IMR-90 (cell line): ENCODE measurements around the gene PLXNB1. TPM values are rescaled to one million over a fixed set of nuclear protein-coding genes. Genes with fewer than 3 reads are reported as not detected.
A peak's percentile ranks its signal among the peaks of the same experiment; 100 is the strongest.

ENCODE experiments used
- ATAC-seq: fragments of 200-7000 bp; cut with Tn5 transposase; 2 replicates; pipeline ENCODE4 v1.9.1; 2020; ENCODE audit warnings: low read depth, mild to moderate bottlenecking, moderate library complexity
- BruUV-seq: library from RNA; stranded (reverse); fragments of 400-500 nt; replicated peaks from 2 replicates; lab custom pipeline; 2021; lab: Mats Ljungman, UMichigan
- CTCF ChIA-PET: fragments of 300-600 bp; formaldehyde crosslinking; extraction: SDS; loops from one replicate; lab custom pipeline; 2021; ENCODE audit warnings: antibody characterized with exemption; lab: Yijun Ruan, JAX
- POLR2A ChIA-PET: fragments of 300-600 bp; sonication (Branson Sonifier 250); formaldehyde crosslinking; loops from one replicate; lab custom pipeline; 2022; ENCODE audit warnings: antibody characterized with exemption; ENCODE audit not compliant: unreplicated experiment; lab: Charles Lee
- DNase-seq: peaks from one replicate; pipeline ENCODE4 v3.0.0; 2013
- H2AFZ ChIP-seq: replicated peaks from 2 replicates; pipeline ENCODE3; 2013; ENCODE audit warnings: low read length, mild to moderate bottlenecking; ENCODE audit not compliant: poor library complexity
- H2AK5ac ChIP-seq: 2 replicates; pipeline ENCODE4 v1.6.1; 2013; ENCODE audit warnings: low read depth, low read length, inconsistent platforms
- H2AK9ac ChIP-seq: replicated peaks from 2 replicates; pipeline ENCODE3; 2013; ENCODE audit warnings: mild to moderate bottlenecking, low read depth, low read length, moderate library complexity; ENCODE audit not compliant: poor library complexity
- H2BK120ac ChIP-seq: 2 replicates; pipeline ENCODE4 v1.6.1; 2013; ENCODE audit warnings: low read depth, low read length, inconsistent platforms
- H2BK15ac ChIP-seq: 3 replicates; pipeline ENCODE4 v1.6.1; 2013; ENCODE audit warnings: low read depth, low read length, inconsistent platforms
- H2BK20ac ChIP-seq: 2 replicates; pipeline ENCODE4 v1.6.1; 2013; ENCODE audit warnings: low read depth, mild to moderate bottlenecking, inconsistent platforms, low read length, moderate library complexity
- H2BK5ac ChIP-seq: 2 replicates; pipeline ENCODE4 v1.6.1; 2013; ENCODE audit warnings: mild to moderate bottlenecking, low read depth, low read length, inconsistent platforms; ENCODE audit not compliant: poor library complexity, severe bottlenecking
- H3K14ac ChIP-seq: replicated peaks from 2 replicates; pipeline ENCODE4 v1.6.1; 2013; ENCODE audit warnings: low read depth, low read length, inconsistent platforms
- H3K18ac ChIP-seq: 2 replicates; pipeline ENCODE4 v1.6.1; 2013; ENCODE audit warnings: low read depth, low read length, control low read depth
- H3K23ac ChIP-seq: 2 replicates; pipeline ENCODE4 v1.6.1; 2013; ENCODE audit warnings: low read depth, low read length, inconsistent platforms
- H3K27ac ChIP-seq: 2 replicates; pipeline ENCODE4 v1.5.1; 2013; ENCODE audit warnings: mild to moderate bottlenecking, control low read depth, low read length; ENCODE audit not compliant: insufficient read depth
- H3K27me3 ChIP-seq: 2 replicates; pipeline ENCODE4 v1.6.1; 2013; ENCODE audit warnings: low read length; ENCODE audit not compliant: control insufficient read depth, insufficient read depth
- H3K36me3 ChIP-seq: 2 replicates; pipeline ENCODE4 v1.6.1; 2013; ENCODE audit warnings: low read length, mixed read lengths; ENCODE audit not compliant: control insufficient read depth, insufficient read depth
- H3K4ac ChIP-seq: 2 replicates; pipeline ENCODE4 v1.6.1; 2013; ENCODE audit warnings: low read depth, low read length, inconsistent platforms
- H3K4me1 ChIP-seq: 2 replicates; pipeline ENCODE4 v1.6.1; 2013; ENCODE audit warnings: low read length, mixed read lengths; ENCODE audit not compliant: control insufficient read depth, insufficient read depth
- H3K4me2 ChIP-seq: 2 replicates; pipeline ENCODE4 v1.6.1; 2013; ENCODE audit warnings: low read depth, mild to moderate bottlenecking, control low read depth, low read length, moderate library complexity
- H3K4me3 ChIP-seq: 2 replicates; pipeline ENCODE4 v1.5.1; 2013; ENCODE audit warnings: low read depth, mild to moderate bottlenecking, control low read depth, low read length, moderate library complexity; ENCODE audit not compliant: insufficient read depth
- H3K56ac ChIP-seq: 2 replicates; pipeline ENCODE4 v1.6.1; 2013; ENCODE audit warnings: low read length, inconsistent platforms; ENCODE audit not compliant: insufficient read depth; ENCODE audit errors: extremely low read depth
- H3K79me1 ChIP-seq, 2 experiments: 2 replicates each; pipeline ENCODE4 v1.6.1; 2013; ENCODE audit warnings: low read length in 2 of 2, inconsistent platforms in 1 of 2, low read depth in 1 of 2
- H3K9ac ChIP-seq: 2 replicates; pipeline ENCODE4 v1.6.1; 2013; ENCODE audit warnings: low read depth, low read length, control low read depth
- H3K9me1 ChIP-seq: 2 replicates; pipeline ENCODE4 v1.6.1; 2013; ENCODE audit warnings: low read length, inconsistent platforms; ENCODE audit not compliant: insufficient read depth
- H3K9me3 ChIP-seq: 2 replicates; pipeline ENCODE4 v1.6.1; 2013; ENCODE audit warnings: low read length; ENCODE audit not compliant: control insufficient read depth, insufficient read depth
- H4K20me1 ChIP-seq: 2 replicates; pipeline ENCODE4 v1.6.1; 2013; ENCODE audit warnings: low read length, inconsistent platforms; ENCODE audit not compliant: insufficient read depth
- H4K5ac ChIP-seq: 2 replicates; pipeline ENCODE4 v1.6.1; 2013; ENCODE audit warnings: mild to moderate bottlenecking, low read depth, low read length, control low read depth
- H4K8ac ChIP-seq, 2 experiments: 2 replicates each; pipeline ENCODE4 v1.6.1; 2013; ENCODE audit warnings: low read depth in 2 of 2, low read length in 2 of 2, control low read depth in 1 of 2, inconsistent platforms in 1 of 2
- H4K91ac ChIP-seq: 2 replicates; pipeline ENCODE4 v1.6.1; 2013; ENCODE audit warnings: low read depth, low read length, inconsistent platforms; ENCODE audit not compliant: insufficient read depth
- BHLHE40 ChIP-seq: fragments of 150-350 bp; IDR thresholded peaks from 2 replicates; pipeline ENCODE4 v1.6.1; 2016; ENCODE audit warnings: mild to moderate bottlenecking, low read depth, low read length
- CEBPB ChIP-seq: IDR thresholded peaks from 2 replicates; pipeline ENCODE4 v1.6.1; 2012; ENCODE audit warnings: low read depth, low read length, improper control_type of control experiment
- CHD1 ChIP-seq: IDR thresholded peaks from 2 replicates; pipeline ENCODE4 v1.6.1; 2012; ENCODE audit warnings: low read depth, low read length, improper control_type of control experiment
- CTCF ChIP-seq: conservative IDR thresholded peaks from 2 replicates; pipeline ENCODE4 v1.5.1; 2012; ENCODE audit warnings: mild to moderate bottlenecking, low read depth, low read length, improper control_type of control experiment
- ELK1 ChIP-seq: fragments of 150-350 bp; IDR thresholded peaks from 2 replicates; pipeline ENCODE4 v1.6.1; 2016; ENCODE audit warnings: low read depth, mild to moderate bottlenecking, low read length, moderate library complexity, borderline replicate concordance
- MAFK ChIP-seq: IDR thresholded peaks from 2 replicates; pipeline ENCODE4 v1.6.1; 2012; ENCODE audit warnings: low read depth, low read length, improper control_type of control experiment
- MAZ ChIP-seq: IDR thresholded peaks from 2 replicates; pipeline ENCODE4 v1.6.1; 2012; ENCODE audit warnings: low read depth, mild to moderate bottlenecking, low read length, improper control_type of control experiment, moderate library complexity, borderline replicate concordance
- MXI1 ChIP-seq: IDR thresholded peaks from 2 replicates; pipeline ENCODE4 v1.6.1; 2012; ENCODE audit warnings: low read depth, mild to moderate bottlenecking, low read length, moderate library complexity, borderline replicate concordance
- POLR2A ChIP-seq: IDR thresholded peaks from 2 replicates; pipeline ENCODE4 v1.6.1; 2012; ENCODE audit warnings: mild to moderate bottlenecking, low read depth, low read length
- RAD21 ChIP-seq: IDR thresholded peaks from 2 replicates; pipeline ENCODE4 v1.6.1; 2012; ENCODE audit warnings: low read length, improper control_type of control experiment
- RCOR1 ChIP-seq: IDR thresholded peaks from 2 replicates; pipeline ENCODE4 v1.6.1; 2012; ENCODE audit warnings: mild to moderate bottlenecking, low read length, improper control_type of control experiment; ENCODE audit not compliant: insufficient replicate concordance
- RFX5 ChIP-seq: IDR thresholded peaks from 2 replicates; pipeline ENCODE4 v1.8.0; 2012; ENCODE audit warnings: low read depth, mild to moderate bottlenecking, low read length, moderate library complexity
- SMC3 ChIP-seq: fragments of 150-350 bp; IDR thresholded peaks from 2 replicates; pipeline ENCODE4 v1.6.1; 2016; ENCODE audit warnings: low read depth, mild to moderate bottlenecking, antibody characterized with exemption, low read length, moderate library complexity
- WGBS, 2 experiments: methylation state at CpG; one replicate each; pipeline versions ENCODE4 v1.1.5 to v1.1.7; 2013; ENCODE audit warnings: missing lambda C conversion rate in 2 of 2; ENCODE audit not compliant: insufficient read length in 1 of 2; ENCODE audit errors: extremely low coverage in 2 of 2; 5-methylcytosine and 5-hydroxymethylcytosine counted together
- dilution Hi-C: fragments of 300-500 bp; cut with HindIII; formaldehyde crosslinking; loops from one replicate; pipeline ENCODE4 v1.14.3; 2018; ENCODE audit warnings: low sequenced_read_pairs; ENCODE audit not compliant: unreplicated experiment
- in situ Hi-C: fragments of 300-500 bp; cut with MboI; formaldehyde crosslinking; loops from 3 replicates; pipeline ENCODE4 v1.14.3; 2019; ENCODE audit warnings: low sequenced_read_pairs, inconsistent platforms, mixed read lengths
- intact Hi-C: fragments of 100-400 bp; cut with micrococcal nuclease; formaldehyde crosslinking; loops from 2 replicates; pipeline ENCODE4 v1.10.0; 2022
- polyA plus RNA-seq, 3 experiments: library from polyadenylated mRNA; depleted of rRNA; stranded (reverse); fragments of >200 nt; gene quantifications; 2 replicates each; pipeline ENCODE4 v1.2.3, GENCODE V29; 2012; ENCODE audit warnings: low replicate concordance in 1 of 3
- total RNA-seq: library from RNA; depleted of rRNA; stranded (reverse); fragments of >200 nt; gene quantifications from 2 replicates; pipeline ENCODE4 v1.2.3, GENCODE V29; 2012
- TF ChIP-seq, protein P1 (sequence below): fragments of 150-350 bp; IDR thresholded peaks from 2 replicates; pipeline ENCODE4 v1.6.1; 2017; ENCODE audit warnings: mild to moderate bottlenecking, antibody characterized with exemption, low read length, low read depth

The PLXNB1 gene
- total and polyA plus RNA-seq, 2 of the 4 experiments (the other 2 are of a cell fraction) = 5.2 to 25.3 TPM

DNA sequence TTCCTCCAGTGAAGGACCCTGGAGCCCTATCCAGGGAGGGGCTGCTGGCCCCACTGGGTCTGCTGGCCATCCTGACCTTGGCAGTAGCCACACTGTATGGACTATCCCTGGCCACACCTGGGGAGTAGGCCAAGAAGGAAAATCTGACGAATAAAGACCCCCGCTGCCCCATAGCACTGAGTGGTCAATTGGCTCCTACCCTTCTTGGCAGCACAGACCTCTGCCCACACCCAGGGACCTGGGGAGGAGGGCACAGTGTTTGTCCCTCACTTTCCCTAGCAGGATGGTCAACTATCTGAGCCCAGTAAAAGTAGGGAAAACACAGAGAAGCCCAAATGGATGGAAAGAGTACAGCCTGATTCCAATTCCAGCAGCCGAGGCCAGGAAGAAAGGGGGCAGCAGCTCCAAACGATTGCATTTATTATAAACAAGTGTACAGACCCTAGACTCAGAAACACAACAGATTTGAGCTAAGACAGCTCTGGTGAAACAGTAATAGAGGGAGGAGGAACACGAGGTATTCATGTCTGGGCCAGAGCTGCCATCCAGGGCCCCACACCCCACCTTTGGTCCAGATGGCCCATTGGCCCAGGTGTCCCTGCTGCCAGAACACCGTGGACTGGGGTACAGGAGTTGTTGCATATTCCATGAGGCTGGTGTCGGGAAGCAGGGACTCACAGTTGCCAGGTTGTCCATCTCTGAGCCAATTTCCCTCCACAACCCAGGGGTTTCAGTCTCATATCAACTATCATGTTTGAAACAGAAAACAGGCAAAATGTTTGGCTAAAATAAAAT lies 37.8 kb upstream of the PLXNB1 start:
- Histone ChIP-seq H3K27me3 (no peaks in the 10 kb centered on the region), H4K91ac (peak overlapping the region; percentile 21; the same call in 1 of the 2 replicates), H2BK15ac (no peak overlapping the region), H3K36me3 (peaks cover 34% of the 10 kb centered on the region), H3K4me1 (peaks cover 22% of the 10 kb centered on the region), H3K23ac (peak overlapping the region; percentile 66), H2BK20ac (no peak overlapping the region), H4K8ac (peak overlapping the region in 1 of 2 experiments; percentile 97; a peak in 1 of 4 replicates), H3K9me1 (peaks cover 8% of the 10 kb centered on the region; the same call in 1 of the 2 replicates), H4K5ac (no peak overlapping the region), H3K9ac (no peak overlapping the region), H2AFZ (no peak overlapping the region), H3K9me3 (no peaks in the 10 kb centered on the region), H3K27ac (peak overlapping the region; percentile 92), H2BK5ac (peak overlapping the region; percentile 98), H3K4ac (peak overlapping the region; percentile 53), H2AK5ac (peak overlapping the region; percentile 93), H4K20me1 (no peaks in the 10 kb centered on the region; the same call in 1 of the 2 replicates), H2BK120ac (no peak overlapping the region), H3K79me1 (peaks cover 2 to 59% of the 10 kb centered on the region in 2 experiments; a peak in 3 of 4 replicates), H3K14ac (no peak overlapping the region), H3K56ac (no peak overlapping the region), H3K4me2 (no peak overlapping the region), H2AK9ac (peak overlapping the region; percentile 89), H3K4me3 (no peak overlapping the region), H3K18ac (no peak overlapping the region)
- no TSS peak for BruUV-seq
- in situ Hi-C loops = loop anchor here (5.0 to 10.0 kb wide), 2 partner anchors 90 to 197 kb away; partner anchors contain the start of genes CELSR3 and PFKFB4
- ChIA-PET POLR2A (no interaction called here), CTCF (no interaction called here)
- ATAC-seq = no peak
- no peak for DNase-seq
- WGBS, 2 experiments = no CpG with 5 or more reads among the region's 7 CpGs
- intact Hi-C loops = loop anchor here (5.0 kb wide), 1 partner anchor 220 kb away; the partner anchor contains the start of gene NCKIPSD
- dilution Hi-C loops = no loop called here
- TF ChIP-seq MXI1 (no peak), MAZ (no peak), BHLHE40 (no peak), POLR2A (no peak), ELK1 (no peak), RFX5 (no peak), CHD1 (no peak), CEBPB (no peak), MAFK (no peak), RAD21 (no peak), SMC3 (no peak), RCOR1 (no peak), CTCF (no peak)
- TF ChIP-seq, protein P1, sequence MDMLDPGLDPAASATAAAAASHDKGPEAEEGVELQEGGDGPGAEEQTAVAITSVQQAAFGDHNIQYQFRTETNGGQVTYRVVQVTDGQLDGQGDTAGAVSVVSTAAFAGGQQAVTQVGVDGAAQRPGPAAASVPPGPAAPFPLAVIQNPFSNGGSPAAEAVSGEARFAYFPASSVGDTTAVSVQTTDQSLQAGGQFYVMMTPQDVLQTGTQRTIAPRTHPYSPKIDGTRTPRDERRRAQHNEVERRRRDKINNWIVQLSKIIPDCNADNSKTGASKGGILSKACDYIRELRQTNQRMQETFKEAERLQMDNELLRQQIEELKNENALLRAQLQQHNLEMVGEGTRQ = no peak
